Glomerular endothelial cell (primary cell): ENCODE measurements around the gene OR2J1. TPM values are rescaled to one million over a fixed set of nuclear protein-coding genes. Genes with fewer than 3 reads are reported as not detected.

ENCODE experiments used
- total RNA-seq: library from RNA; depleted of rRNA; stranded (reverse); fragments of >200 nt; gene quantifications from 2 replicates; pipeline ENCODE4 v1.2.3, GENCODE V29; 2015

The OR2J1 gene
- total RNA-seq, 1 donor from 2014 or later: not detected

Other genes with a start within 250 kb of the OR2J1 start
- 68.7 and 85.6 TPM in 2 replicates for gene TRIM27, start 175.5 kb upstream of the OR2J1 start, total RNA-seq
- 0.05 and 0.70 TPM in 2 replicates for gene ZNF311, start 94.2 kb upstream of the OR2J1 start, total RNA-seq
- gene OR2W1, start 54.3 kb upstream of the OR2J1 start, total RNA-seq: not detected in 2 replicates
- not detected in 2 replicates for gene OR2B3, start 12.2 kb upstream of the OR2J1 start, total RNA-seq
- not detected in 2 replicates for gene OR2J3, start 8.6 kb downstream of the OR2J1 start, total RNA-seq
- gene OR2J2, start 71.4 kb downstream of the OR2J1 start, total RNA-seq: not detected in 2 replicates
- not detected in 2 replicates for gene OR14J1, start 202.2 kb downstream of the OR2J1 start, total RNA-seq